Activated T-cell treated with anti-CD3 and anti-CD28 coated beads, Interleukin-2, amount 50 U/mL, for 48 hours (primary cell): ENCODE data around the gene ATG9B.
A peak's percentile ranks its signal among the peaks of the same experiment; 100 is the strongest.
"Not testable (repeated sequence)": the region's sequence is repeated elsewhere in the genome, so short reads cannot be mapped to it uniquely, and the experiment has no call there.

Source experiments
- DNase-seq, 2 experiments: peaks; one replicate each; pipeline ENCODE4 v3.0.0-alpha.2; 2020

Gene ATG9B

GRCh38 chr7:151035902-151036301 lies 11.6 kb upstream of the ATG9B start:
- no peak for DNase-seq

- DNase-seq, result no peak
Measured at GRCh38 chr7:151035026-151035717, 10.9 kb upstream of the ATG9B start.

GRCh38 chr7:151034312-151035025 lies 10.2 kb upstream of the ATG9B start:
- DNase-seq, result no peak

- DNase-seq, result no peak
Measured at GRCh38 chr7:151033864-151034249, 9.6 kb upstream of the ATG9B start.

GRCh38 chr7:151032936-151033863 lies 8.9 kb upstream of the ATG9B start:
- DNase-seq, result no peak

GRCh38 chr7:151031011-151031410 lies 6.7 kb upstream of the ATG9B start:
- no peak for DNase-seq

- DNase-seq, result no peak
Measured at GRCh38 chr7:151028948-151029501, 4.7 kb upstream of the ATG9B start.

- peak; percentile 99 for DNase-seq
Measured at GRCh38 chr7:151028131-151028947, 4.0 kb upstream of the ATG9B start, which contains the start of gene ABCB8. Gene ABCB8 (plus strand): TSS chr7:151028450. CDS start chr7:151028516, 66 bp downstream.

- not testable (repeated sequence) for DNase-seq
Measured at GRCh38 chr7:151027728-151028130, 3.4 kb upstream of the ATG9B start.

GRCh38 chr7:151026771-151027727 lies 2.8 kb upstream of the ATG9B start:
- DNase-seq, result not testable (repeated sequence)

GRCh38 chr7:151025924-151026671 lies 1.8 kb upstream of the ATG9B start:
- DNase-seq, result no peak

GRCh38 chr7:151023232-151023631 lies 1.1 kb downstream of the ATG9B start:
- DNase-seq, result no peak

GRCh38 chr7:151020231-151020630 lies 4.1 kb downstream of the ATG9B start:
- no peak for DNase-seq

GRCh38 chr7:151019130-151019447 lies 5.2 kb downstream of the ATG9B start:
- DNase-seq, result no peak

GRCh38 chr7:151018421-151019129 lies 5.7 kb downstream of the ATG9B start:
- peak; percentile 61 to 71 for DNase-seq

GRCh38 chr7:151017953-151018420 lies 6.3 kb downstream of the ATG9B start:
- DNase-seq, result peak; percentile 91 to 92

- DNase-seq, result peak in 1 of 2 experiments; percentile 49
Measured at GRCh38 chr7:151017370-151017952, 6.8 kb downstream of the ATG9B start.

- no peak for DNase-seq
Measured at GRCh38 chr7:151016942-151017341, 7.4 kb downstream of the ATG9B start.

- no peak for DNase-seq
Measured at GRCh38 chr7:151016505-151016904, 7.8 kb downstream of the ATG9B start.
